Sigmoid colon (tissue), 4 donors: ENCODE measurements around the gene UCHL1.

Experiments used
- EP300 ChIP-seq, 4 donors: sonication (generic); formaldehyde crosslinking; IDR thresholded peaks; one replicate each; pipeline ENCODE4 v1.6.1; 2017; ENCODE audit warnings: antibody characterized with exemption in 4 of 4
- POLR2A ChIP-seq, 2 donors: fragments of 450-650 bp; IDR thresholded peaks; one replicate each; pipeline ENCODE4 v1.6.1; 2016; ENCODE audit warnings: antibody characterized with exemption in 2 of 2, mild to moderate bottlenecking in 2 of 2, moderate library complexity in 2 of 2
- POLR2AphosphoS5 ChIP-seq, 4 donors: sonication (generic); formaldehyde crosslinking; IDR thresholded peaks; one replicate each; pipeline ENCODE4 v1.6.1; 2017; ENCODE audit warnings: antibody characterized with exemption in 4 of 4
- TF ChIP-seq, protein P1 (sequence below), 4 experiments: fragments of 450-650 bp in 3 of 4; fragments of 200-600 bp in 1 of 4; IDR thresholded peaks; one replicate each; pipeline ENCODE4 v1.5.1; 2016 to 2019; ENCODE audit warnings: antibody characterized with exemption in 4 of 4, mild to moderate bottlenecking in 3 of 4, moderate library complexity in 2 of 4

DNA sequence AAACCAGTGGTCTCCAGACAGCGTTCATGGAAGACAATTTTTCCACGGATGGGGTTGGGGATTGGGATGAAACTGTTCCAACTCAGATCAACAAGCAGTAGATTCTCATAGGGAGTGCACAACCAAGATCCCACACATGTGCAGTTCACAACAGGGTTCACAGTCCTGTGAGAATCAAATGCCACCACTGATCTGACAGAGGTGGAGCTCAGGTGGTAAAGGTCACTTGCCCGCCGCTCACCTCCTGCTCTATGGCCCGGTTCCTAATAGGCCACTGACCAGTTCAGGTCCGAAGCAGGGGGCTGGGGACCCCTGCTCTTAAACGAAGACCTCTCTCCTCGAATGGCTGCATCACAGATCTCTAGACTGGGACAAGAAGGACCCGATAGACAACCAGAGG, 46.8 kb upstream of the UCHL1 start:
- TF ChIP-seq, protein P1, sequence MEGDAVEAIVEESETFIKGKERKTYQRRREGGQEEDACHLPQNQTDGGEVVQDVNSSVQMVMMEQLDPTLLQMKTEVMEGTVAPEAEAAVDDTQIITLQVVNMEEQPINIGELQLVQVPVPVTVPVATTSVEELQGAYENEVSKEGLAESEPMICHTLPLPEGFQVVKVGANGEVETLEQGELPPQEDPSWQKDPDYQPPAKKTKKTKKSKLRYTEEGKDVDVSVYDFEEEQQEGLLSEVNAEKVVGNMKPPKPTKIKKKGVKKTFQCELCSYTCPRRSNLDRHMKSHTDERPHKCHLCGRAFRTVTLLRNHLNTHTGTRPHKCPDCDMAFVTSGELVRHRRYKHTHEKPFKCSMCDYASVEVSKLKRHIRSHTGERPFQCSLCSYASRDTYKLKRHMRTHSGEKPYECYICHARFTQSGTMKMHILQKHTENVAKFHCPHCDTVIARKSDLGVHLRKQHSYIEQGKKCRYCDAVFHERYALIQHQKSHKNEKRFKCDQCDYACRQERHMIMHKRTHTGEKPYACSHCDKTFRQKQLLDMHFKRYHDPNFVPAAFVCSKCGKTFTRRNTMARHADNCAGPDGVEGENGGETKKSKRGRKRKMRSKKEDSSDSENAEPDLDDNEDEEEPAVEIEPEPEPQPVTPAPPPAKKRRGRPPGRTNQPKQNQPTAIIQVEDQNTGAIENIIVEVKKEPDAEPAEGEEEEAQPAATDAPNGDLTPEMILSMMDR (IDR thresholded peaks at IDR 0.05) = no peak
- TF ChIP-seq POLR2A (IDR thresholded peaks at IDR 0.05) (no peak), POLR2AphosphoS5 (IDR thresholded peaks at IDR 0.05) (no peak), EP300 (IDR thresholded peaks at IDR 0.05) (no peak)
